Parathyroid adenoma (tissue), 2 donors: Measurements from ENCODE around the gene C16orf87.
A peak's percentile ranks its signal among the peaks of the same experiment; 100 is the strongest.

Experiments
- H2AFZ ChIP-seq: fragments of 300-600 bp; sonication (generic); one replicate; pipeline ENCODE4 v1.7.0; 2017; ENCODE audit warnings: antibody characterized with exemption, mild to moderate bottlenecking
- H3K27ac ChIP-seq: fragments of 300-600 bp; sonication (generic); one replicate; pipeline ENCODE4 v1.7.0; 2017
- H3K27me3 ChIP-seq: fragments of 300-600 bp; sonication (generic); one replicate; pipeline ENCODE4 v1.7.0; 2017; ENCODE audit warnings: low read length; ENCODE audit not compliant: control insufficient read depth, insufficient read depth
- H3K36me3 ChIP-seq: fragments of 300-600 bp; sonication (generic); one replicate; pipeline ENCODE4 v1.7.0; 2017; ENCODE audit warnings: low read length; ENCODE audit not compliant: control insufficient read depth, insufficient read depth
- H3K4me1 ChIP-seq: fragments of 300-600 bp; sonication (generic); one replicate; pipeline ENCODE4 v1.7.0; 2017; ENCODE audit warnings: control low read depth
- H3K4me2 ChIP-seq: fragments of 300-600 bp; sonication (generic); one replicate; pipeline ENCODE4 v1.7.0; 2017; ENCODE audit warnings: low read length
- H3K4me3 ChIP-seq: fragments of 300-600 bp; sonication (generic); one replicate; pipeline ENCODE4 v1.7.0; 2017; ENCODE audit warnings: low read depth, low read length
- H3K79me2 ChIP-seq: fragments of 300-600 bp; sonication (generic); one replicate; pipeline ENCODE4 v1.7.0; 2017; ENCODE audit warnings: control low read depth
- H3K9ac ChIP-seq: fragments of 300-600 bp; sonication (generic); one replicate; pipeline ENCODE4 v1.7.0; 2017; ENCODE audit warnings: mild to moderate bottlenecking
- H3K9me3 ChIP-seq: fragments of 300-600 bp; sonication (generic); one replicate; pipeline ENCODE4 v1.7.0; 2017; ENCODE audit warnings: low read length; ENCODE audit not compliant: control insufficient read depth
- CTCF ChIP-seq: fragments of 300-600 bp; sonication (generic); IDR thresholded peaks from one replicate; pipeline ENCODE4 v1.7.0; 2017; ENCODE audit warnings: antibody characterized with exemption, mild to moderate bottlenecking
- donor health status: primary hyperparathyroidism.

Gene C16orf87

GRCh38 chr16:46747777-46748651 lies 83.0 kb downstream of the C16orf87 start, which contains the start of gene MYLK3:
Gene MYLK3 (minus strand): TSS chr16:46748344. CDS start chr16:46748193, 151 bp downstream.
- Histone ChIP-seq H3K27ac (no peak within 1 kb of the TSS), H2AFZ (peak within 1 kb of the TSS; percentile 68), H3K9ac (no peak within 1 kb of the TSS), H3K79me2 (no peaks in the 10 kb centered on the region), H3K4me1 (peaks cover 3% of the 10 kb centered on the region), H3K36me3 (no peaks in the 10 kb centered on the region), H3K4me3 (no peak within 1 kb of the TSS), H3K9me3 (no peaks in the 10 kb centered on the region), H3K4me2 (no peak within 1 kb of the TSS), H3K27me3 (no peaks in the 10 kb centered on the region)
- TF ChIP-seq CTCF, result no peak

- Histone ChIP-seq H3K4me3 (no peak overlapping the region), H3K79me2 (no peaks in the 10 kb centered on the region), H3K27ac (no peak overlapping the region)
These were observed 83.9 kb downstream of the C16orf87 start for GRCh38 chr16:46746821-46747776.

More at GRCh38 chr16:46746821-46747776, 83.9 kb downstream of the C16orf87 start:
- no peak for TF ChIP-seq CTCF
- Histone ChIP-seq H3K4me2 (no peak overlapping the region), H3K9ac (no peak overlapping the region), H3K27me3 (no peaks in the 10 kb centered on the region), H3K9me3 (no peaks in the 10 kb centered on the region), H3K4me1 (peaks cover 3% of the 10 kb centered on the region), H2AFZ (no peak overlapping the region), H3K36me3 (no peaks in the 10 kb centered on the region)
